WTC11 (cell line): ENCODE results near the gene PTPN9. TPM values are rescaled to one million over a fixed set of nuclear protein-coding genes. Genes with fewer than 3 reads are reported as not detected.

Source experiments
- AFF4 ChIP-seq: sonication (generic); formaldehyde crosslinking; IDR thresholded peaks from 2 replicates; pipeline ENCODE4 v1.8.1; 2023; ENCODE audit warnings: mild to moderate bottlenecking, missing genetic modification reagents, borderline replicate concordance
- ARID4B ChIP-seq: sonication (generic); formaldehyde crosslinking; IDR thresholded peaks from 2 replicates; pipeline ENCODE4 v1.8.0; 2023; ENCODE audit warnings: missing genetic modification reagents, mild to moderate bottlenecking, borderline replicate concordance
- ATF1 ChIP-seq: sonication (generic); formaldehyde crosslinking; IDR thresholded peaks from 2 replicates; pipeline ENCODE4 v1.8.1; 2023; ENCODE audit warnings: mild to moderate bottlenecking, moderate library complexity, missing genetic modification reagents
- ATF6 ChIP-seq: sonication (generic); formaldehyde crosslinking; IDR thresholded peaks from 2 replicates; pipeline ENCODE4 v1.8.1; 2023; ENCODE audit warnings: mild to moderate bottlenecking, missing genetic modification reagents
- CDX4 ChIP-seq: fragments of 250-450 bp; sonication (Bioruptor Pico); IDR thresholded peaks from 2 replicates; pipeline ENCODE4 v1.9.0; 2021; ENCODE audit warnings: moderate library complexity, mild to moderate bottlenecking, inconsistent platforms, borderline replicate concordance
- CREM ChIP-seq: sonication (generic); formaldehyde crosslinking; IDR thresholded peaks from 2 replicates; pipeline ENCODE4 v1.8.1; 2022; ENCODE audit warnings: mild to moderate bottlenecking, missing genetic modification reagents, moderate library complexity
- FOXP1 ChIP-seq: sonication (generic); formaldehyde crosslinking; IDR thresholded peaks from 2 replicates; pipeline ENCODE4 v1.8.0; 2022; ENCODE audit warnings: missing genetic modification reagents, mild to moderate bottlenecking, moderate library complexity, borderline replicate concordance
- FOXP4 ChIP-seq: sonication (generic); formaldehyde crosslinking; IDR thresholded peaks from 2 replicates; pipeline ENCODE4 v1.8.0; 2022; ENCODE audit warnings: mild to moderate bottlenecking, missing genetic modification reagents
- GABPB1 ChIP-seq: sonication (generic); formaldehyde crosslinking; IDR thresholded peaks from 2 replicates; pipeline ENCODE4 v1.8.1; 2023; ENCODE audit warnings: mild to moderate bottlenecking, missing genetic modification reagents
- GTF2I ChIP-seq: fragments of 250-450 bp; sonication (Bioruptor Pico); conservative IDR thresholded peaks from 2 replicates; pipeline ENCODE4 v1.4.0; 2021; ENCODE audit warnings: mild to moderate bottlenecking
- HMGA2 ChIP-seq: fragments of 250-450 bp; sonication (Bioruptor Pico); IDR thresholded peaks from 2 replicates; pipeline ENCODE4 v1.4.0; 2021; ENCODE audit warnings: mild to moderate bottlenecking, moderate library complexity
- PRDM15 ChIP-seq: sonication (generic); formaldehyde crosslinking; IDR thresholded peaks from 2 replicates; pipeline ENCODE4 v1.8.0; 2022; ENCODE audit warnings: missing genetic modification reagents
- ZNF317 ChIP-seq: sonication (generic); formaldehyde crosslinking; IDR thresholded peaks from 2 replicates; pipeline ENCODE4 v1.8.1; 2023; ENCODE audit warnings: low read depth, mild to moderate bottlenecking, moderate library complexity, missing genetic modification reagents, borderline replicate concordance
- ZNF416 ChIP-seq: fragments of 250-450 bp; sonication (Bioruptor Pico); IDR thresholded peaks from 2 replicates; pipeline ENCODE4 v1.9.0; 2021; ENCODE audit warnings: mild to moderate bottlenecking, inconsistent platforms
- ZNF423 ChIP-seq: fragments of 250-450 bp; sonication (Bioruptor Pico); IDR thresholded peaks from 2 replicates; pipeline ENCODE4 v2.1.2; 2022; ENCODE audit warnings: mild to moderate bottlenecking, moderate library complexity
- total RNA-seq: library from RNA; stranded (reverse); gene quantifications from 3 replicates; pipeline ENCODE4 v1.2.3, GENCODE V29; 2021
- TF ChIP-seq, protein P1 (sequence below): sonication (generic); formaldehyde crosslinking; conservative IDR thresholded peaks from 2 replicates; pipeline ENCODE4 v1.8.1; 2022; ENCODE audit warnings: mild to moderate bottlenecking, missing genetic modification reagents
- TF ChIP-seq, protein P2 (sequence below): sonication (generic); formaldehyde crosslinking; IDR thresholded peaks from 2 replicates; pipeline ENCODE4 v1.8.1; 2023; ENCODE audit warnings: mild to moderate bottlenecking, moderate library complexity, missing genetic modification reagents

PTPN9 gene
- total RNA-seq, 1 experiment from 2014 or later: 45.5 TPM

- peak; percentile 50; the same call in 1 of the 2 replicates for TF ChIP-seq AFF4 (CRISPR knock-in tag)
- TF ChIP-seq GTF2I: no peak
- TF ChIP-seq ARID4B (CRISPR knock-in tag): 0 out of 2 replicates have a peak, but pooled peaks have one; percentile 79
- no peak for TF ChIP-seq HMGA2 (CRISPR knock-in tag)
- no peak for TF ChIP-seq ATF6 (CRISPR knock-in tag)
- TF ChIP-seq CDX4 (CRISPR knock-in tag): no peak
- TF ChIP-seq FOXP1: peak; percentile 81; the same call in 1 of the 2 replicates
- TF ChIP-seq GABPB1: peak; percentile 53; the same call in 1 of the 2 replicates
- TF ChIP-seq PRDM15 (CRISPR knock-in tag): no peak
- TF ChIP-seq CREM (CRISPR knock-in tag): 0 out of 2 replicates have a peak, but pooled peaks have one; percentile 23
- no peak for TF ChIP-seq ZNF416
- TF ChIP-seq, protein P1, sequence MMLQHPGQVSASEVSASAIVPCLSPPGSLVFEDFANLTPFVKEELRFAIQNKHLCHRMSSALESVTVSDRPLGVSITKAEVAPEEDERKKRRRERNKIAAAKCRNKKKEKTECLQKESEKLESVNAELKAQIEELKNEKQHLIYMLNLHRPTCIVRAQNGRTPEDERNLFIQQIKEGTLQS (CRISPR knock-in tag): no peak
- no peak for TF ChIP-seq ATF1
- TF ChIP-seq ZNF423: no peak
- TF ChIP-seq FOXP4 (CRISPR knock-in tag): peak; percentile 43; the same call in 1 of the 2 replicates
- TF ChIP-seq ZNF317 (CRISPR knock-in tag): no peak
- TF ChIP-seq, protein P2, sequence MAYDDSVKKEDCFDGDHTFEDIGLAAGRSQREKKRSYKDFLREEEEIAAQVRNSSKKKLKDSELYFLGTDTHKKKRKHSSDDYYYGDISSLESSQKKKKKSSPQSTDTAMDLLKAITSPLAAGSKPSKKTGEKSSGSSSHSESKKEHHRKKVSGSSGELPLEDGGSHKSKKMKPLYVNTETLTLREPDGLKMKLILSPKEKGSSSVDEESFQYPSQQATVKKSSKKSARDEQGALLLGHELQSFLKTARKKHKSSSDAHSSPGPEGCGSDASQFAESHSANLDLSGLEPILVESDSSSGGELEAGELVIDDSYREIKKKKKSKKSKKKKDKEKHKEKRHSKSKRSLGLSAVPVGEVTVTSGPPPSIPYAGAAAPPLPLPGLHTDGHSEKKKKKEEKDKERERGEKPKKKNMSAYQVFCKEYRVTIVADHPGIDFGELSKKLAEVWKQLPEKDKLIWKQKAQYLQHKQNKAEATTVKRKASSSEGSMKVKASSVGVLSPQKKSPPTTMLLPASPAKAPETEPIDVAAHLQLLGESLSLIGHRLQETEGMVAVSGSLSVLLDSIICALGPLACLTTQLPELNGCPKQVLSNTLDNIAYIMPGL (CRISPR knock-in tag): peak; percentile 81; the same call in 1 of the 2 replicates
These were observed 46.6 kb upstream of the PTPN9 start, which contains the start of gene SNUPN (continued) for GRCh38 chr15:75625542-75626347.
